HEK293 (cell line): ENCODE results near the gene ALOX5.

Experiments used
- CTCF ChIA-PET: fragments of 350-600 bp; formaldehyde crosslinking; extraction: SDS; loops from one replicate; lab custom pipeline; 2021; ENCODE audit warnings: antibody characterized with exemption; lab: Yijun Ruan, JAX
- POLR2A ChIA-PET: fragments of 300-600 bp; formaldehyde crosslinking; extraction: SDS; loops from one replicate; lab custom pipeline; 2020; ENCODE audit warnings: antibody characterized with exemption, inconsistent platforms; lab: Yijun Ruan, JAX
- H3K27ac ChIP-seq: fragments of 200-500 bp; sonication (Bioruptor generic); 2 replicates; pipeline ENCODE4 v1.5.1; 2014; ENCODE audit warnings: low read depth, low read length, control low read depth, inconsistent platforms; ENCODE audit errors: extremely low read depth
- H3K36me3 ChIP-seq, 2 experiments: fragments of 200-500 bp in 1 of 2; sonication (Bioruptor generic) in 1 of 2; 1 replicate in 1 of 2; 2 replicates in 1 of 2; pipeline ENCODE4 v1.5.1; 2014 to 2017; ENCODE audit warnings: inconsistent platforms in 2 of 2, low read length in 2 of 2; ENCODE audit not compliant: control insufficient read depth in 2 of 2, insufficient read depth in 1 of 2
- H3K4me1 ChIP-seq: fragments of 200-500 bp; sonication (Bioruptor generic); 2 replicates; pipeline ENCODE4 v1.5.1; 2014; ENCODE audit warnings: mild to moderate bottlenecking, low read length, inconsistent platforms; ENCODE audit not compliant: control insufficient read depth, insufficient read depth
- H3K4me3 ChIP-seq: 2 replicates; pipeline ENCODE4 v1.5.1; 2011; ENCODE audit warnings: low read depth, mild to moderate bottlenecking, control low read depth, low read length, moderate library complexity
- H3K9me3 ChIP-seq: fragments of 200-500 bp; sonication (Bioruptor generic); 2 replicates; pipeline ENCODE4 v1.5.1; 2014; ENCODE audit warnings: low read depth, low read length, inconsistent platforms; ENCODE audit not compliant: control insufficient read depth, insufficient read depth
- CTCF ChIP-seq: fragments of 450-650 bp; formaldehyde crosslinking; IDR thresholded peaks from 2 replicates; pipeline ENCODE4 v1.5.1; 2016; ENCODE audit warnings: missing biosample characterization, missing genetic modification characterization
- EGR2 ChIP-seq: fragments of 450-650 bp; formaldehyde crosslinking; IDR thresholded peaks from 2 replicates; pipeline ENCODE4 v1.5.1; 2016; ENCODE audit warnings: low read depth, missing biosample characterization, missing genetic modification characterization
- GFI1B ChIP-seq: fragments of 450-650 bp; formaldehyde crosslinking; IDR thresholded peaks from 2 replicates; pipeline ENCODE4 v1.5.1; 2016; ENCODE audit warnings: missing biosample characterization, missing genetic modification characterization
- GLIS1 ChIP-seq: fragments of 450-650 bp; formaldehyde crosslinking; IDR thresholded peaks from 2 replicates; pipeline ENCODE4 v1.5.1; 2016; ENCODE audit warnings: missing biosample characterization, missing genetic modification characterization
- IKZF3 ChIP-seq: fragments of 450-650 bp; IDR thresholded peaks from 2 replicates; pipeline ENCODE4 v1.5.0; 2018; ENCODE audit warnings: missing biosample characterization, mild to moderate bottlenecking, missing genetic modification characterization, moderate library complexity
- KLF10 ChIP-seq: fragments of 450-650 bp; IDR thresholded peaks from 2 replicates; pipeline ENCODE4 v1.5.1; 2018; ENCODE audit warnings: missing biosample characterization, mild to moderate bottlenecking, missing genetic modification characterization
- MEIS1 ChIP-seq: sonication (generic); formaldehyde crosslinking; IDR thresholded peaks from 2 replicates; pipeline ENCODE4 v1.8.1; 2022; ENCODE audit warnings: missing genetic modification reagents, mild to moderate bottlenecking, borderline replicate concordance
- TSHZ1 ChIP-seq: fragments of 450-650 bp; formaldehyde crosslinking; IDR thresholded peaks from 2 replicates; pipeline ENCODE4 v1.5.1; 2016; ENCODE audit warnings: missing biosample characterization, missing genetic modification characterization, borderline replicate concordance
- ZBTB1 ChIP-seq: fragments of 450-650 bp; formaldehyde crosslinking; IDR thresholded peaks from 2 replicates; pipeline ENCODE4 v1.5.1; 2016; ENCODE audit warnings: missing biosample characterization, missing genetic modification characterization
- ZFHX2 ChIP-seq: fragments of 450-650 bp; formaldehyde crosslinking; conservative IDR thresholded peaks from 2 replicates; pipeline ENCODE4 v1.5.1; 2016; ENCODE audit warnings: missing biosample characterization, missing genetic modification characterization
- ZNF114 ChIP-seq: fragments of 450-650 bp; formaldehyde crosslinking; IDR thresholded peaks from 2 replicates; pipeline ENCODE4 v1.5.0; 2017; ENCODE audit warnings: missing biosample characterization, missing genetic modification characterization
- ZNF132 ChIP-seq: fragments of 450-650 bp; formaldehyde crosslinking; IDR thresholded peaks from 2 replicates; pipeline ENCODE4 v1.5.1; 2017; ENCODE audit warnings: missing biosample characterization, missing genetic modification characterization, borderline replicate concordance
- ZNF157 ChIP-seq: fragments of 450-650 bp; formaldehyde crosslinking; IDR thresholded peaks from 2 replicates; pipeline ENCODE4 v1.5.1; 2016; ENCODE audit warnings: missing biosample characterization, missing genetic modification characterization
- ZNF391 ChIP-seq: fragments of 450-650 bp; formaldehyde crosslinking; IDR thresholded peaks from 2 replicates; pipeline ENCODE4 v1.5.1; 2016; ENCODE audit warnings: low read depth, missing biosample characterization, missing genetic modification characterization, borderline replicate concordance
- ZNF654 ChIP-seq: fragments of 450-650 bp; formaldehyde crosslinking; IDR thresholded peaks from 2 replicates; pipeline ENCODE4 v1.5.1; 2016; ENCODE audit warnings: low read depth, missing biosample characterization, missing genetic modification characterization
- ZNF76 ChIP-seq: fragments of 450-650 bp; formaldehyde crosslinking; IDR thresholded peaks from 2 replicates; pipeline ENCODE4; 2016; ENCODE audit warnings: low read depth, missing biosample characterization, missing genetic modification characterization, borderline replicate concordance
- TF ChIP-seq, protein P1 (sequence below): fragments of 450-650 bp; formaldehyde crosslinking; conservative IDR thresholded peaks from 2 replicates; pipeline ENCODE4 v1.5.1; 2016; ENCODE audit warnings: low read depth, missing biosample characterization, missing genetic modification characterization

The ALOX5 gene

GRCh38 chr10:45377321-45377720 lies 3.3 kb downstream of the ALOX5 start:
- H3K9me3 ChIP-seq, result no peaks in the 10 kb centered on the region
- H3K4me1 ChIP-seq, result no peaks in the 10 kb centered on the region; the same call in 1 of the 2 replicates
- no peak overlapping the region for H3K4me3 ChIP-seq
- ChIA-PET POLR2A (no interaction called here), CTCF (no interaction called here)
- H3K27ac ChIP-seq, result no peak overlapping the region
- H3K36me3 ChIP-seq, result no peaks in the 10 kb centered on the region
- TF ChIP-seq CTCF (no peak), ZNF654 (tag by site-specific recombination) (no peak), ZNF391 (no peak), TSHZ1 (tag by site-specific recombination) (no peak), ZBTB1 (tag by site-specific recombination) (no peak), MEIS1 (CRISPR knock-in tag) (no peak), ZNF157 (no peak), GFI1B (tag by site-specific recombination) (no peak), GLIS1 (tag by site-specific recombination) (no peak), ZNF76 (no peak), KLF10 (tag by site-specific recombination) (no peak), IKZF3 (tag by site-specific recombination) (no peak), ZNF114 (no peak)
- TF ChIP-seq, protein P1, sequence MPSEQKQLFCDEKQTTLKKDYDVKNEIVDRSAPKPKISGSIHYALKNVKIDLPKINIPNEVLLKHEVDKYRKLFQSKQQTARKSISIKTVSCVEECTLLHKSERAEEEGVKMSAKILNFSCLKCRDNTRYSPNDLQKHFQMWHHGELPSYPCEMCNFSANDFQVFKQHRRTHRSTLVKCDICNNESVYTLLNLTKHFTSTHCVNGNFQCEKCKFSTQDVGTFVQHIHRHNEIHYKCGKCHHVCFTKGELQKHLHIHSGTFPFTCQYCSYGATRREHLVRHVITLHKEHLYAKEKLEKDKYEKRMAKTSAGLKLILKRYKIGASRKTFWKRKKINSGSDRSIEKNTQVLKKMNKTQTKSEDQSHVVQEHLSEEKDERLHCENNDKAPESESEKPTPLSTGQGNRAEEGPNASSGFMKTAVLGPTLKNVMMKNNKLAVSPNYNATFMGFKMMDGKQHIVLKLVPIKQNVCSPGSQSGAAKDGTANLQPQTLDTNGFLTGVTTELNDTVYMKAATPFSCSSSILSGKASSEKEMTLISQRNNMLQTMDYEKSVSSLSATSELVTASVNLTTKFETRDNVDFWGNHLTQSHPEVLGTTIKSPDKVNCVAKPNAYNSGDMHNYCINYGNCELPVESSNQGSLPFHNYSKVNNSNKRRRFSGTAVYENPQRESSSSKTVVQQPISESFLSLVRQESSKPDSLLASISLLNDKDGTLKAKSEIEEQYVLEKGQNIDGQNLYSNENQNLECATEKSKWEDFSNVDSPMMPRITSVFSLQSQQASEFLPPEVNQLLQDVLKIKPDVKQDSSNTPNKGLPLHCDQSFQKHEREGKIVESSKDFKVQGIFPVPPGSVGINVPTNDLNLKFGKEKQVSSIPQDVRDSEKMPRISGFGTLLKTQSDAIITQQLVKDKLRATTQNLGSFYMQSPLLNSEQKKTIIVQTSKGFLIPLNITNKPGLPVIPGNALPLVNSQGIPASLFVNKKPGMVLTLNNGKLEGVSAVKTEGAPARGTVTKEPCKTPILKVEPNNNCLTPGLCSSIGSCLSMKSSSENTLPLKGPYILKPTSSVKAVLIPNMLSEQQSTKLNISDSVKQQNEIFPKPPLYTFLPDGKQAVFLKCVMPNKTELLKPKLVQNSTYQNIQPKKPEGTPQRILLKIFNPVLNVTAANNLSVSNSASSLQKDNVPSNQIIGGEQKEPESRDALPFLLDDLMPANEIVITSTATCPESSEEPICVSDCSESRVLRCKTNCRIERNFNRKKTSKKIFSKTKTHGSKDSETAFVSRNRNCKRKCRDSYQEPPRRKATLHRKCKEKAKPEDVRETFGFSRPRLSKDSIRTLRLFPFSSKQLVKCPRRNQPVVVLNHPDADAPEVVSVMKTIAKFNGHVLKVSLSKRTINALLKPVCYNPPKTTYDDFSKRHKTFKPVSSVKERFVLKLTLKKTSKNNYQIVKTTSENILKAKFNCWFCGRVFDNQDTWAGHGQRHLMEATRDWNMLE, result no peak

DNA sequence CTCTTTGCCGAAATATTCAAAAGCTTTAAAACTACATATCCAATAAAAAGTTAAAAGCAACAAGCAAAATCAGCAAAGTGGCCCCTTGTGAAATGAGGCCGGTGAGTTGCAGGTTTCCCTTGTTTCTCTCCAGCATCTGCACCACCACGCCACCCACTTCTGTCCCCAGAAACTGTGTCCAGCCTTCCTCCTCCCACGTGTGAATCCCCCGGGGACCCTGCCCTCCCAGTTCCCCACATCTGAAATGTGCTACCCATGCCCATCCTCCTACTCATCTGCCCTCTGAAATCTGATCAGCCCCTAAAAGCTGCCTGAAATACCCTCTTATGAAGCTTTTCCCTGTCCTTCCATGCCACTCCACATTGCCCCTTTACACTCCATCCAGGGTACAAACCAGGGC lies 3.8 kb downstream of the ALOX5 start:
- Histone ChIP-seq H3K27ac (no peak overlapping the region), H3K9me3 (no peaks in the 10 kb centered on the region), H3K36me3 (no peaks in the 10 kb centered on the region), H3K4me1 (no peaks in the 10 kb centered on the region; the same call in 1 of the 2 replicates), H3K4me3 (no peak overlapping the region)
- ChIA-PET POLR2A (no interaction called here), CTCF (no interaction called here)
- TF ChIP-seq EGR2, result peak; percentile 78
- TF ChIP-seq ZNF132 (tag by site-specific recombination), result no peak
- peak; percentile 88 for TF ChIP-seq ZFHX2 (tag by site-specific recombination)
